Raji (cell line): Measurements from ENCODE around the gene FAM78B.

ENCODE experiments used
- POLR2A ChIP-seq: IDR thresholded peaks from 2 replicates; pipeline ENCODE4 v1.6.1; 2011; ENCODE audit warnings: low read depth, low read length, control low read depth; ENCODE audit not compliant: insufficient read depth

FAM78B gene

GRCh38 chr1:166026143-166026542 is 140.7 kb downstream of the FAM78B start:
- TF ChIP-seq POLR2A = no peak

- TF ChIP-seq POLR2A = no peak
Observed at GRCh38 chr1:166020210-166020609, 146.6 kb downstream of the FAM78B start.
